ENCODE data around the gene DTX4.

GRCh38 chr11:59154610-59155009, 17.3 kb upstream of the DTX4 start:
- TF ChIP-seq SP1 (IDR thresholded peaks at IDR 0.05) (no peak), HDGF (IDR thresholded peaks at IDR 0.05; ENCODE audit: borderline replicate concordance) (no peak), ELF4 (IDR thresholded peaks at IDR 0.05) (no peak), ARNT (IDR thresholded peaks at IDR 0.05) (no peak), FOXK2 (IDR thresholded peaks at IDR 0.05) (no peak), L3MBTL2 (conservative IDR thresholded peaks at IDR 0.05) (no peak), TARDBP (IDR thresholded peaks at IDR 0.05) (no peak), LEF1 (IDR thresholded peaks at IDR 0.05; ENCODE audit: borderline replicate concordance) (no peak), FOXM1 (IDR thresholded peaks at IDR 0.05; ENCODE audit: borderline replicate concordance) (no peak), FOXA1 (IDR thresholded peaks at IDR 0.05) (no peak), BHLHE40 (IDR thresholded peaks at IDR 0.05; ENCODE audit: borderline replicate concordance) (no peak), ZNF384 (IDR thresholded peaks at IDR 0.05) (no peak), NFRKB (IDR thresholded peaks at IDR 0.05) (no peak), SUZ12 (IDR thresholded peaks at IDR 0.05) (no peak)
